ENCODE measurements around the gene FARP1.
"Not testable (repeated sequence)": the region's sequence is repeated elsewhere in the genome, so short reads cannot be mapped to it uniquely, and the experiment has no call there.

FARP1 gene

GRCh38 chr13:98366443-98366842 is 223.5 kb downstream of the FARP1 start:
- no peak for TF ChIP-seq ZFX (IDR thresholded peaks at IDR 0.05)
- TF ChIP-seq CTCF (conservative IDR thresholded peaks at IDR 0.05): no peak
- H3K27ac ChIP-seq: no peak overlapping the region

- no peak overlapping the region for H3K27ac ChIP-seq
- no peak for TF ChIP-seq CTCF (conservative IDR thresholded peaks at IDR 0.05)
- TF ChIP-seq ZFX (IDR thresholded peaks at IDR 0.05): no peak
These were observed 224.1 kb downstream of the FARP1 start for GRCh38 chr13:98366959-98367358.

GRCh38 chr13:98368019-98368418 is 225.1 kb downstream of the FARP1 start:
- TF ChIP-seq CTCF (conservative IDR thresholded peaks at IDR 0.05): no peak
- no peak for TF ChIP-seq ZFX (IDR thresholded peaks at IDR 0.05)
- H3K27ac ChIP-seq: no peak overlapping the region

GRCh38 chr13:98369520-98369919 is 226.6 kb downstream of the FARP1 start:
- H3K27ac ChIP-seq: not testable (repeated sequence)

- TF ChIP-seq CTCF (conservative IDR thresholded peaks at IDR 0.05) (no peak), ZFX (IDR thresholded peaks at IDR 0.05) (no peak)
- no peak overlapping the region for H3K27ac ChIP-seq
These were observed 227.4 kb downstream of the FARP1 start for GRCh38 chr13:98370261-98370660.

- TF ChIP-seq ZFX (IDR thresholded peaks at IDR 0.05) (no peak), CTCF (conservative IDR thresholded peaks at IDR 0.05) (no peak)
- no peak overlapping the region for H3K27ac ChIP-seq
These were observed 228.1 kb downstream of the FARP1 start for GRCh38 chr13:98370806-98371515.

GRCh38 chr13:98371516-98372023 is 228.7 kb downstream of the FARP1 start:
- no peak for TF ChIP-seq CTCF (conservative IDR thresholded peaks at IDR 0.05)
- TF ChIP-seq ZFX (IDR thresholded peaks at IDR 0.05): no peak
- H3K27ac ChIP-seq: no peak overlapping the region

- no peak for TF ChIP-seq CTCF (conservative IDR thresholded peaks at IDR 0.05)
- no peak for TF ChIP-seq ZFX (IDR thresholded peaks at IDR 0.05)
- no peak overlapping the region for H3K27ac ChIP-seq
These were observed 230.0 kb downstream of the FARP1 start for GRCh38 chr13:98372876-98373275.

All from C4-2B (cell line).